Spleen (tissue), 7 donors: ENCODE results near the gene RABEPK.

ENCODE experiments used
- POLR2AphosphoS5 ChIP-seq, 3 donors: sonication (generic); formaldehyde crosslinking; IDR thresholded peaks; one replicate each; pipeline ENCODE4 v1.5.1; 2017; ENCODE audit warnings: antibody characterized with exemption in 3 of 3
- TF ChIP-seq, protein P1 (sequence below), 11 experiments: fragments of 200-600 bp in 7 of 11; fragments of 450-650 bp in 4 of 11; sonication (generic) in 4 of 11; IDR thresholded peaks in 8 of 11; conservative IDR thresholded peaks in 3 of 11; 1 replicate in 7 of 11; 2 replicates in 4 of 11; pipeline versions ENCODE4 v1.4.0 to v1.8.0; 2016 to 2021; ENCODE audit warnings: antibody characterized with exemption in 11 of 11, inconsistent platforms in 4 of 11, mild to moderate bottlenecking in 1 of 11
- donor health status: DM: no; HTN: no; CAD: no; lungs with moderate emphysema.
- donor health status: DM: no; HTN: no; CAD: no.
- donor health status: DM: no; HTN: no; CAD: no.

DNA sequence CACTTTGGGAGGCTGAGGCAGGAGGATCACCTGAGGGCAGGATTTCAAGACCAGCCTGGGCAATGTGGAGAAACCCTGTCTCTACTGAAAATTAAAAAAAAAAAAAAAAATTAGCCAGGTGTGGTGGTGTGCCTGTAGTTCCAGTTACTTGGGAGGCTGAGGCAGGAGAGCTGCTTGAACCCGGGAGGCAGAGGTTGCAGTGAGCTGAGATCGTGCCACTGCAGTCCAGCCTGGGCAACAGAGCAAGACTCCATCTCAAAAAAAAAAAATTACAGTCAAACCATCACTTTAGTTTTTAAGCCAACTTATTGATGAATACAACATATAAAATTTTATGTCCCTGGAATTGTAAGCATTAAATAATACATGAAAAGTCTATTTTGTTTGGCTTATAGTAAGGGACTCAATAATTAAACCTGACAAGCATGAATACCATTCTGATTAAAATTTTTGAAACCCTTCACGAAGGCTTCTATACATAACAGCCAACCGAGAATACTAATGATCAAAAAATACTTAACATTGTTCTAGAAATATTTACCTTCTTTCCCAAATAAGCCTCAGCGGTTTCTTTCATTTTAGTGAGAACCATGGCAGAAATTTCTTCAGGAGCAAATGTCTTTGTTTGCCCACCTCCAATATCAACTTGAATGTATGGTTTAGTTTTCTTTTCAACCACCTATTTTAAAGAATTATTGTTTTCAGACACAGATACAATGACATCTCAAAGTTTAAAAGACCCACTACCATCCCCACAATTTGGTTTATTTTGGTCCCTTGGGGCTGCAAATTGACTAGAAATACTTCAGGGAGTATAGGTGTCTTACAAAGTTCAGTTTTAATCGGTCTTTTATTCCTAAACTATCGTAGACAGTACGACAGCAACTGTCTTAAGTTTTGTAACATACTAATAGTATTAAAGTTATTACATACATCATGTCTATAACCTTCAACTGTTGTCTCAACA, 39.6 kb downstream of the RABEPK start:
- TF ChIP-seq POLR2AphosphoS5 (IDR thresholded peaks at IDR 0.05): no peak
- TF ChIP-seq, protein P1, sequence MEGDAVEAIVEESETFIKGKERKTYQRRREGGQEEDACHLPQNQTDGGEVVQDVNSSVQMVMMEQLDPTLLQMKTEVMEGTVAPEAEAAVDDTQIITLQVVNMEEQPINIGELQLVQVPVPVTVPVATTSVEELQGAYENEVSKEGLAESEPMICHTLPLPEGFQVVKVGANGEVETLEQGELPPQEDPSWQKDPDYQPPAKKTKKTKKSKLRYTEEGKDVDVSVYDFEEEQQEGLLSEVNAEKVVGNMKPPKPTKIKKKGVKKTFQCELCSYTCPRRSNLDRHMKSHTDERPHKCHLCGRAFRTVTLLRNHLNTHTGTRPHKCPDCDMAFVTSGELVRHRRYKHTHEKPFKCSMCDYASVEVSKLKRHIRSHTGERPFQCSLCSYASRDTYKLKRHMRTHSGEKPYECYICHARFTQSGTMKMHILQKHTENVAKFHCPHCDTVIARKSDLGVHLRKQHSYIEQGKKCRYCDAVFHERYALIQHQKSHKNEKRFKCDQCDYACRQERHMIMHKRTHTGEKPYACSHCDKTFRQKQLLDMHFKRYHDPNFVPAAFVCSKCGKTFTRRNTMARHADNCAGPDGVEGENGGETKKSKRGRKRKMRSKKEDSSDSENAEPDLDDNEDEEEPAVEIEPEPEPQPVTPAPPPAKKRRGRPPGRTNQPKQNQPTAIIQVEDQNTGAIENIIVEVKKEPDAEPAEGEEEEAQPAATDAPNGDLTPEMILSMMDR (IDR thresholded peaks at IDR 0.05 in 8 of 11, conservative IDR thresholded peaks at IDR 0.05 in 3 of 11): no peak
